Ovary (tissue), 9 donors: ENCODE results near the gene FLNB. TPM values are rescaled to one million over a fixed set of nuclear protein-coding genes. Genes with fewer than 3 reads are reported as not detected.

Experiments used
- DNase-seq, 5 donors: peaks; one replicate each; pipeline ENCODE4 v3.0.0-alpha.2; 2019 to 2020
- H3K27ac ChIP-seq, 2 donors: fragments of 200-600 bp; one replicate each; pipeline versions ENCODE4 v1.5.1 to v1.8.0; 2019 to 2022
- H3K27me3 ChIP-seq: fragments of 200-600 bp; one replicate; pipeline ENCODE4 v1.8.0; 2022
- H3K36me3 ChIP-seq: fragments of 200-600 bp; sonication (generic); one replicate; pipeline ENCODE4 v1.5.1; 2019
- H3K4me1 ChIP-seq: one replicate; pipeline ENCODE4 v1.8.1; 2013; ENCODE audit warnings: mild to moderate bottlenecking, moderate library complexity; ENCODE audit not compliant: insufficient read depth
- H3K4me3 ChIP-seq: fragments of 200-600 bp; sonication (generic); one replicate; pipeline ENCODE4 v1.5.1; 2017
- H3K9me3 ChIP-seq, 2 donors: fragments of 200-600 bp in 1 of 2; sonication (generic) in 1 of 2; one replicate each; pipeline versions ENCODE4 v1.5.1 to v1.8.1; 2013 to 2019; ENCODE audit warnings: mild to moderate bottlenecking in 1 of 2, moderate library complexity in 1 of 2
- EP300 ChIP-seq: sonication (generic); formaldehyde crosslinking; IDR thresholded peaks from one replicate; pipeline ENCODE4 v1.6.1; 2017; ENCODE audit warnings: antibody characterized with exemption
- POLR2A ChIP-seq: fragments of 450-650 bp; IDR thresholded peaks from one replicate; pipeline ENCODE4 v1.6.1; 2017; ENCODE audit warnings: antibody characterized with exemption, mild to moderate bottlenecking, moderate library complexity
- WGBS, 3 donors: extraction: QIAGEN DNeasy Blood & Tissue Kit in 1 of 3; methylation state at CpG; one replicate each; pipeline versions ENCODE4 v1.1.5 to v1.1.7; 2013 to 2017; 5-methylcytosine and 5-hydroxymethylcytosine counted together
- intact Hi-C, 4 donors: fragments of 100-400 bp; cut with DNase I; formaldehyde crosslinking; loops; one replicate each; pipeline versions ENCODE4 v1.11.0 to v1.15.1; 2022 to 2023
- polyA plus RNA-seq, 2 donors: library from polyadenylated mRNA; stranded (reverse); fragments of 200-250 nt in 1 of 2; fragments of 350-450 nt in 1 of 2; fragmentation: Illumina TruSeq in 1 of 2; extraction: RNeasy Lipid Tissue Mini Kit (QIAGEN cat#74804) in 1 of 2; gene quantifications; one replicate each; pipeline ENCODE4 v1.2.3, GENCODE V29; 2013 to 2014
- total RNA-seq, 7 donors: library from RNA; depleted of rRNA in 2 of 7; stranded (reverse); fragments of >200 nt in 2 of 7; fragmentation: NEBNext Ultra II Directional in 3 of 7; extraction: Animal tissue kit (Norgen Biotek cat#: 25700) in 3 of 7; gene quantifications; one replicate each; pipeline versions ENCODE4 v1.1.0 to v1.2.4, GENCODE V29; 2016 to 2023
- TF ChIP-seq, protein P1 (sequence below), 3 donors: fragments of 450-650 bp in 2 of 3; fragments of 200-600 bp in 1 of 3; IDR thresholded peaks; one replicate each; pipeline versions ENCODE4 v1.5.1 to v1.8.0; 2016 to 2022; ENCODE audit warnings: antibody characterized with exemption in 3 of 3, mild to moderate bottlenecking in 1 of 3
- donor health status: DM: no; HTN: no; CAD: no; lungs with moderate emphysema.
- donor health status: DM: no; HTN: no; CAD: no.
- donor health status: Bipolar disorder and iron deficiency.
- donor health status: DM: yes; HTN: yes; CAD: no.
- donor health status: DM: no; HTN: no; CAD: no.
- donor health status: DM: yes; HTN: yes; CAD: no.

The FLNB gene
- total and polyA plus RNA-seq, 9 donors, result 51.9 to 190 (median 126) TPM

DNA sequence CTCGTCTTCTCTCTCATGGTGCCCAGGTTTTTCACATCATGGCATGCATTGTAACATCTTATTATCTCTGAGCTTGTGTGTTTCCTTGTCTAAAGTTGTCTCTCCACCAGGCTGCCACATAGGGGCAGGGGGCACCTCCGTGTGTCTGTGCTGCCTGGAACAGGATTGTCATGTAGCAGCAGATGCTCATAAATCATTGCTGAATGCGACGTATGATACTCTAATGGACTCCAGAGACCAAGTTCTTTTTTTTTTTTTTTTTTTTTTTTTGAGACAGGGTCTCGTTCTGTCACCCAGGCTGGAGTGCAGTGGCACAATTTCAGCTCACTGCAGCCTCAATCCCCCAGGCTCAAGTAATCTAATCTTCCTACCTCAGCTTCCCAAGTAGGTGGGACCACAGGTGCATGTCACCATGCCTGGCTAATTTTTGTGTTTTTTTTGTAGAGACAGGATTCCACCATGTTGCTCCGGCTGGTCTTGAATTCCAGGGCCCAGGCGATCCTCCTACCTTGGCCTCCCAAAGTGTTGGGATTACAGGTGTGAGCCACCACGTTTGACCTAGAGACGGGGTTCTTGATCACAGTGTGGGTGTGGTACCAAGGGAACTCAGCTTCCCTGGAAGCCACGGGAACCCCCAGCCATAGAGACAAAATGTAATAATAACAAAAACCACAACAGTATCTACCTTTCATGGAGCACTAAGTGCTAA is 207.2 kb downstream of the FLNB start:
- intact Hi-C loops, result no loop called here
- H3K4me3 ChIP-seq, result no peak overlapping the region
- 80 to 85% (median 82%) methylated on average over 10 of the region's 10 CpGs for WGBS, 3 donors
- TF ChIP-seq EP300, result no peak
- TF ChIP-seq POLR2A, result no peak
- TF ChIP-seq, protein P1, sequence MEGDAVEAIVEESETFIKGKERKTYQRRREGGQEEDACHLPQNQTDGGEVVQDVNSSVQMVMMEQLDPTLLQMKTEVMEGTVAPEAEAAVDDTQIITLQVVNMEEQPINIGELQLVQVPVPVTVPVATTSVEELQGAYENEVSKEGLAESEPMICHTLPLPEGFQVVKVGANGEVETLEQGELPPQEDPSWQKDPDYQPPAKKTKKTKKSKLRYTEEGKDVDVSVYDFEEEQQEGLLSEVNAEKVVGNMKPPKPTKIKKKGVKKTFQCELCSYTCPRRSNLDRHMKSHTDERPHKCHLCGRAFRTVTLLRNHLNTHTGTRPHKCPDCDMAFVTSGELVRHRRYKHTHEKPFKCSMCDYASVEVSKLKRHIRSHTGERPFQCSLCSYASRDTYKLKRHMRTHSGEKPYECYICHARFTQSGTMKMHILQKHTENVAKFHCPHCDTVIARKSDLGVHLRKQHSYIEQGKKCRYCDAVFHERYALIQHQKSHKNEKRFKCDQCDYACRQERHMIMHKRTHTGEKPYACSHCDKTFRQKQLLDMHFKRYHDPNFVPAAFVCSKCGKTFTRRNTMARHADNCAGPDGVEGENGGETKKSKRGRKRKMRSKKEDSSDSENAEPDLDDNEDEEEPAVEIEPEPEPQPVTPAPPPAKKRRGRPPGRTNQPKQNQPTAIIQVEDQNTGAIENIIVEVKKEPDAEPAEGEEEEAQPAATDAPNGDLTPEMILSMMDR (IDR thresholded peaks at IDR 0.05), result no peak
- H3K9me3 ChIP-seq, result no peaks in the 10 kb centered on the region
- H3K4me1 ChIP-seq, result peaks cover 2% of the 10 kb centered on the region
- H3K27me3 ChIP-seq, result no peaks in the 10 kb centered on the region
- no peaks in the 10 kb centered on the region for H3K36me3 ChIP-seq
- no peak overlapping the region for H3K27ac ChIP-seq
- DNase-seq, result no peak

DNA sequence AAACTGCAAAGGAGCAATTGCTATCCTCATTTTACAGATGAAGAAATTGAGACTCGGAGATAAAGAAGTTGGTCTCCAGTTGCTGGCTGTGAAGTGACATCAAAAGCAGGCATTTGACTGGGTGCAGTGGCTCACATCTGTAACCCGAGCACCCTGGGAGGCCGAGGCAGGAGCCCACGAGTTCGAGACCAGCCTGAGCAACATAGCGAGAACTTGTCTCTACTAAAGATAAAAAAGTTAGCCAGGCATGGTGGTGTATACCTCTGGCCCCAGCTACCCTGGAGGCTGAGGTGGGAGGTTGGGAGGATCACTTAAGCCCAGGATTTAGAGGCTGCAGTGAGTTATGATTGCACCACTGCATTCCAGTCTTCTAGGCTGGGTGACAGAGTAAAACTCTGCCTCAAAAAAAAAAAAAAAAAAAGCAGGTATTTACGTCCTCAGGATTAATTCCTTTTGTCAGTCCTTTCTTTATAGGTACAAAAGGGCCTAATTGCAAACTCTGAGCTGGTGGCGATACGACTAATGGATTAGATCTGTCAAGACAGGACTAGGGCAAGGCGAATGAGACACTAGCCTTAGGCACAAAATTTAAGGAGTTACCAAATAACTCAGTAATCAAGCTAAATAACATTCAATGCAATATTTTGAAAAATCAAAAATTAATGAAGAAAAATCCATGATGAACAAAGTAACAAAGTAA is 208.4 kb downstream of the FLNB start:
- no peak for TF ChIP-seq EP300
- no peak for TF ChIP-seq POLR2A
- TF ChIP-seq, protein P1 (IDR thresholded peaks at IDR 0.05), result no peak
- intact Hi-C loops, result no loop called here
- DNase-seq, result no peak
- peaks cover 2% of the 10 kb centered on the region for H3K4me1 ChIP-seq
- H3K36me3 ChIP-seq, result no peaks in the 10 kb centered on the region
- H3K27me3 ChIP-seq, result no peaks in the 10 kb centered on the region
- no peaks in the 10 kb centered on the region for H3K9me3 ChIP-seq
- 74 to 88% (median 87%) methylated on average over 10 of the region's 10 CpGs for WGBS, 3 donors
- no peak overlapping the region for H3K27ac ChIP-seq
- H3K4me3 ChIP-seq, result no peak overlapping the region

DNA sequence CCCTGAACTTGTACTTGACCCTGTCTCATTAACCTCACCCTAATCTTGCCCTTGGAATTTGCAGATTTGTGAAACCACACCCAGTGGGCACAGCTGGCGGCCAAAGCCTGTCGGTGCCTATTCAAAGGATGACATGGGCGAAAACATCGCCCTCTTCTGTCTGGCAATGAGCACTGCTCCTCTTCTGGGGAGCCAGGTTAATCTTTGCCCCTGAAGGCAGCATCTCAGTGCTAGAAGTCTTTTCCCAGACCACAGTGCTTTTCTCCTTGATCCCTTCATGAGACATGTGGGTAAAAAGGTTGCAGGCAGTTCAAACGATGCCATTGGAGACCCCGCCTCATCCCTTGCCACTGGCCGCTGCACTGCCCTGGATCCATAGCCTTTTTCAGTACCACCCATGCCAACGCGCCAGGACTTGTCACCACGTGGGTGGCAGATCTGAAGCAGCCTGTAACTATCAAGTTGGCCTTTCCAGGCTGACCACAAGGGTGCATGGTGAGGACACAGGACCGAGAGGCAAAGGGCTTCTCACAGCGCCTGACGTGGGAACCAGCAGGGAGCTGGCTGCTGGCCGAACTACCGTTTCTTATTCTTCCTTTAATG is 209.1 kb downstream of the FLNB start:
- H3K27me3 ChIP-seq, result no peaks in the 10 kb centered on the region
- WGBS, 3 donors, result 36 to 41% (median 37%) methylated on average over 15 of the region's 15 CpGs
- no peak for TF ChIP-seq POLR2A
- no peak for TF ChIP-seq EP300
- TF ChIP-seq, protein P1 (IDR thresholded peaks at IDR 0.05), result peak; percentile 49 to 65 (median 59)
- no peaks in the 10 kb centered on the region for H3K9me3 ChIP-seq
- peak; percentile 36 to 61 (median 60) for DNase-seq
- intact Hi-C loops, result no loop called here
- peaks cover 2% of the 10 kb centered on the region for H3K4me1 ChIP-seq
- no peaks in the 10 kb centered on the region for H3K36me3 ChIP-seq
- H3K27ac ChIP-seq, result no peak overlapping the region
- no peak overlapping the region for H3K4me3 ChIP-seq

DNA sequence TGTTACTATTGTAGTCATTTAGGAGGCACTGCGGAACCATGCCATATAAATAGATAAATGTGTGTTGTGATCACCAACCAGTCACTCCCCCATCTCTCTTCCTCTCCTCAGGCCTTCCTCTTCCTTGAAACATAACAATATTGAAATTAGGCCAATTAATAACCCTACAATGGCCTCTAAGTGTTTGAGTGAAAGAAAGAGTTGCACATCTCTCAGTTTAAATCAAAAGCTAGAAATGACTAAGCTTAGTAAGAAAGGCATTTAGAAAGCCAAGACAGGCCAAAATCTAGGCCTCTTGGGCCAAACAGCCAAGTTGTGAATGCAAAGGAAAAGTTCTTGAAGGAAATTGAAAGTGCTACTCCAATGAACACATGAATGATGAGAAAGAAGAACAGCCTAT is 210.7 kb downstream of the FLNB start:
- TF ChIP-seq, protein P1 (IDR thresholded peaks at IDR 0.05), result no peak
- TF ChIP-seq POLR2A (no peak), EP300 (no peak)
- no peaks in the 10 kb centered on the region for H3K36me3 ChIP-seq
- no peak for DNase-seq
- no peak overlapping the region for H3K4me3 ChIP-seq
- intact Hi-C loops, result no loop called here
- no peaks in the 10 kb centered on the region for H3K9me3 ChIP-seq
- H3K27ac ChIP-seq, result no peak overlapping the region
- H3K27me3 ChIP-seq, result no peaks in the 10 kb centered on the region
- WGBS, 3 donors, result 83 to 94% (median 88%) methylated on average over 1 of the region's 1 CpG
- H3K4me1 ChIP-seq, result peaks cover 2% of the 10 kb centered on the region

Other genes with a start within 250 kb of the FLNB start
- 1 to 10 TPM in 1 of 7 donors, under 1 TPM in 4, not detected in 2; 0.48 to 1.8 (median 0.65) TPM for gene DNASE1L3, start 202.6 kb downstream of the FLNB start, total RNA-seq
- 10 to 100 TPM in 1 of 2 donors, under 1 TPM in 1; 0.61 to 10.3 TPM for gene DNASE1L3, start 202.6 kb downstream of the FLNB start, polyA plus RNA-seq
- 10 to 100 TPM in 4 of 7 donors, 1 to 10 TPM in 3; 8.2 to 11.3 (median 10.5) TPM for gene ABHD6, start 229.4 kb downstream of the FLNB start, total RNA-seq
- gene ABHD6, start 229.4 kb downstream of the FLNB start, polyA plus RNA-seq, result 10 to 100 TPM in 1 of 2 donors, 1 to 10 TPM in 1; 4.8 to 36.6 TPM